Neural progenitor cell (in vitro differentiated cells): ENCODE data around the gene SLC12A7. TPM values are rescaled to one million over a fixed set of nuclear protein-coding genes. Genes with fewer than 3 reads are reported as not detected.

Experiments used
- microRNA-seq: library from miRNA; unstranded; fragments of <30 nt; microRNA quantifications from one replicate; pipeline ENCODE4, GENCODE V29; 2016
- small RNA-seq: library from RNA; depleted of rRNA; stranded (forward); fragments of <200 nt; gene quantifications from one replicate; pipeline ENCODE3, GENCODE V24; 2015
- total RNA-seq: library from RNA; depleted of rRNA; stranded (reverse); fragments of >200 nt; gene quantifications from 2 replicates; pipeline ENCODE4 v1.2.3, GENCODE V29; 2015; ENCODE audit warnings: low replicate concordance

SLC12A7 gene
- total RNA-seq, 1 donor from 2014 or later, result 7.5 TPM

Small RNA genes within 50 kb of the gene (microRNA-seq; reads per million reads assigned to microRNA genes)
- gene MIR4635, result not detected

Small RNA genes within 50 kb of the gene (small RNA-seq; reads per million reads assigned to genes)
- not detected for gene MIR4635

Other genes starting within 250 kb of the SLC12A7 start
- 37.5 and 45.1 TPM in 2 replicates for gene BRD9, start 219.3 kb downstream of the SLC12A7 start, total RNA-seq
- 32.3 and 32.6 TPM in 2 replicates for gene TRIP13, start 219.2 kb downstream of the SLC12A7 start, total RNA-seq
- gene NKD2, start 103.3 kb downstream of the SLC12A7 start, total RNA-seq, result 1.3 and 3.2 TPM in 2 replicates
- not detected in 2 replicates for gene SLC6A19, start 89.5 kb upstream of the SLC12A7 start, total RNA-seq
- gene SLC6A18, start 113.3 kb upstream of the SLC12A7 start, total RNA-seq, result not detected in 2 replicates
- gene TERT, start 183.0 kb upstream of the SLC12A7 start, total RNA-seq, result 2.4 and 14.8 TPM in 2 replicates
- gene CLPTM1L, start 233.0 kb upstream of the SLC12A7 start, total RNA-seq, result 74.8 and 79.9 TPM in 2 replicates